WI38 (cell line): Measurements from ENCODE around the gene KIAA0513.

Experiments used
- H3K4me3 ChIP-seq: 2 replicates; pipeline ENCODE4 v1.5.1; 2011; ENCODE audit warnings: low read depth, mild to moderate bottlenecking, control low read depth, low read length
- CTCF ChIP-seq: IDR thresholded peaks from 2 replicates; pipeline ENCODE4 v1.5.1; 2012; ENCODE audit warnings: low read depth, mild to moderate bottlenecking, control low read depth, low read length

The KIAA0513 gene

GRCh38 chr16:85136213-85136701, 108.7 kb downstream of the KIAA0513 start:
- H3K4me3 ChIP-seq, result no peak overlapping the region
- TF ChIP-seq CTCF, result no peak

GRCh38 chr16:85136702-85137322, 109.2 kb downstream of the KIAA0513 start:
- peak overlapping the region; percentile 39 for H3K4me3 ChIP-seq

GRCh38 chr16:85137323-85138072, 109.9 kb downstream of the KIAA0513 start:
- H3K4me3 ChIP-seq, result peak overlapping the region; percentile 39
- no peak for TF ChIP-seq CTCF

More at GRCh38 chr16:85136702-85137322, 109.2 kb downstream of the KIAA0513 start:
- TF ChIP-seq CTCF, result no peak

GRCh38 chr16:85138073-85138824, 110.7 kb downstream of the KIAA0513 start:
- no peak for TF ChIP-seq CTCF
- peak overlapping the region; percentile 39; the same call in 1 of the 2 replicates for H3K4me3 ChIP-seq

GRCh38 chr16:85138825-85139627, 111.4 kb downstream of the KIAA0513 start:
- no peak overlapping the region for H3K4me3 ChIP-seq
- no peak for TF ChIP-seq CTCF

- no peak overlapping the region for H3K4me3 ChIP-seq
- TF ChIP-seq CTCF, result no peak
Measured at GRCh38 chr16:85139881-85140339, 112.3 kb downstream of the KIAA0513 start.
